ENCODE measurements around the gene SMARCAL1. TPM values are rescaled to one million over a fixed set of nuclear protein-coding genes. Genes with fewer than 3 reads are reported as not detected.
"Not testable (repeated sequence)": the region's sequence is repeated elsewhere in the genome, so short reads cannot be mapped to it uniquely, and the experiment has no call there.

Gene SMARCAL1
- total and polyA plus RNA-seq, 4 donors = 9.4 to 29.8 (median 12.4) TPM

DNA sequence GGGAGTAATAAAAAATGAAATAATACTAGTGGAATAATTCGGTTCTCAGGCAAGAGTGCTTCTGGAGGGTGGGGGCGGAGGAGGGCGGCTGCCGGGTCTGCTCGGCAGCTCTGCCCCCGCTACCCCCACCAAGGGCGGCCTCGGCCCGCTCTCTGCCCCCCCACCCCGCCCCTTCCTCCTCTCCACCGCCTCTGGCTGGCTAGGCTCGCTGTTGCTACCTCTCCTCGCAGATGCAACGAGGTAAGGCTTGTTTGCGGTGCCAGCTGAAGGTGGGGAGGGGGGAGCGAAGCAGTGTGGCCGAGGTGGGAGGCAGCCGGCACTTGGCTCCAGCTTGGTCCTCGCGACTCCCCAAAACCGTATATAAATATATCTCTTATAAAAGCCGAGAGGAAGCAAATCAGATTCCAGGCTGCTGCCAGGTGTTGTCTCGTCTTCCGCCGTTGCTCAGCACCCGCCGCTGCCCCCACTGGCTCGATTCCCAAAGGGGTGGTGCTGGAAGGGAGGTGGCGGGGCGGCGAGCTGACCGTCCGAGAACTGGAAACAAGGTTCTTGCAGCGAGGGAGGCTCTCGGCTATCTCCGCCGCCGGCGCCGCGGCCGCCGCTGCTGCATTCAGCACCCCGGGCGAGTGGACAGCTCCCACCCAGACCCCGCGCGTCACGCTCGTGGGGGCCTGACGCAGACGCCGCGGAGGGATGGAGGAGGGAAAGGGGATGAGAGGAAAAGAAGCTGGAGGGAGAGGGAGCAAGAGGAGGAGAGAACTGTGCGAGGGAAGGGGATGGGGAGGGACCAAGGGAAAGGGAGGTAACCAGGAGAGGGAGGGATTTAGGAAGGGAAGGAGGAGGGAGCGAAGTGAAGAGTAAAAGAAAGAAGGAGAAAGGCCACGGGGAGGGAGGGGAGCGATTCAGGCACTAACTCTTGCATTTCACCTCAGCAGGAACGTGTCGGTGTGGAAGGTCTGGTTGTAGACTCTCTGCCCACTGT lies 40.3 kb upstream of the SMARCAL1 start, which contains the start of gene MARCHF4:
Gene MARCHF4 (minus strand): TSS at position 763 of the 982 bp plus-strand sequence. CDS start 2,223 bp downstream, outside the sequence.
- H3K4me1 ChIP-seq (ENCODE audit: control insufficient read depth in 1 of 2, insufficient read depth in 2 of 2, low read length in 2 of 2) = no peaks in the 10 kb centered on the region
- H3K9me3 ChIP-seq (ENCODE audit: control insufficient read depth, low read length) = no peaks in the 10 kb centered on the region
- H3K27ac ChIP-seq (ENCODE audit: low read depth in 1 of 2, low read length in 2 of 2) = no peak within 1 kb of the TSS
- no peak within 1 kb of the TSS for H3K4me3 ChIP-seq (ENCODE audit: low read length in 2 of 2)
- DNase-seq = peak; percentile 80 to 94
- 1% methylated on average over 56 to 60 of the region's 60 CpGs for WGBS, 2 donors
- intact Hi-C loops (cut with DNase I) = no loop called here
- no peaks in the 10 kb centered on the region for H3K36me3 ChIP-seq (ENCODE audit: control insufficient read depth in 1 of 2, insufficient read depth in 2 of 2, low read length in 1 of 2)
- H3K27me3 ChIP-seq (ENCODE audit: control insufficient read depth in 1 of 2, insufficient read depth in 2 of 2, low read length in 1 of 2) = peaks cover 0 to 3% of the 10 kb centered on the region in 2 donors
- peak; percentile 93 for ATAC-seq (ENCODE audit: low FRiP score)

DNA sequence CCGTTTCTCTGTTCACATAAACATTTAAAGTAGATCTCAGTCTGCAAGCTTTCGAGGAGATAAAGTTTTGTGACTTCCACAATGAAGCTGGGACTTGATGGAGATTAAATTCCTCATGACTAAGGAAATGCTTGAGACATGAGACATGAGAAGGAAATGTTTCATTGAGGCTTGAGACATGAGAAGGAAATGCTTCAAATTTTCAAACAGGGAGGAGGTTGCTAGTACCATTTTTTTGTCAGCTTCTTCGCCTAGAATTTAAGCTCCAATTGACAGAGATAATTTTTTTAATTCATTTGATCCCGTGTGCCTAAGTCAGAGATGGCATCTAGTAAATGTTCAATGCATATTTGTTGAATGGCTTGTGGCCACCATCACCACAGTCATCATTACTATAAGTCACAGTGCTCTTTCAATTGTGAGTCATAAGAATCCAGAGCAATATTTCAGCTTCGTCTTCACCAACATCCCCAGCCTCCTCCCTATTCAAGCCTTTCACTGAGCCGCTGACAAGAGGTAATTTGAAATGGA lies 39.5 kb upstream of the SMARCAL1 start:
- Histone ChIP-seq H3K9me3 (ENCODE audit: control insufficient read depth, low read length) (peaks cover 1% of the 10 kb centered on the region), H3K27ac (ENCODE audit: low read depth in 1 of 2, low read length in 2 of 2) (no peak overlapping the region), H3K27me3 (ENCODE audit: control insufficient read depth in 1 of 2, insufficient read depth in 2 of 2, low read length in 1 of 2) (peaks cover 0 to 3% of the 10 kb centered on the region in 2 donors), H3K4me3 (ENCODE audit: low read length in 2 of 2) (no peak overlapping the region), H3K36me3 (ENCODE audit: control insufficient read depth in 1 of 2, insufficient read depth in 2 of 2, low read length in 1 of 2) (no peaks in the 10 kb centered on the region), H3K4me1 (ENCODE audit: control insufficient read depth in 1 of 2, insufficient read depth in 2 of 2, low read length in 2 of 2) (no peaks in the 10 kb centered on the region)
- 4 to 6% methylated on average over 6 of the region's 6 CpGs for WGBS, 2 donors
- intact Hi-C loops (cut with DNase I) = no loop called here
- DNase-seq (no peak), ATAC-seq (ENCODE audit: low FRiP score) (no peak)

DNA sequence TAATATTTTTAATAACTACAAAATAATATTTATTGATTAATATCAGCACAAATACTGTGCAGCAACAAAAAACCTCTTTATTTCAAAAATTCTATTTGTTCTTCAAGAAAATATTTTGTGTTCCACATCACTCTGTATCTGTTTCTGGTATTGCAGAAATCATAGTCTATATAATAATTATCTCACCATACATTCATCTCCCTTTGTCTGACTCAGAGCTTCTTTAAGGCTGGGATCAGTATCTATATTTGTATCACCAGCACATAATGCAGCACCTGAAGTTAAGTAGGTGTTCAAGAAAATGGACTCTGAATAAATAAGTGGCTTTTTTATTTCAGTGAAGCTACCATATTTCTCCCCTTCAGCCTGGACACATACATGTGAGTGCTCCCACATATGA lies 38.4 kb upstream of the SMARCAL1 start:
- peaks cover 1% of the 10 kb centered on the region for H3K9me3 ChIP-seq (ENCODE audit: control insufficient read depth, low read length)
- ATAC-seq (ENCODE audit: low FRiP score) (no peak), DNase-seq (no peak)
- H3K4me1 ChIP-seq (ENCODE audit: control insufficient read depth in 1 of 2, insufficient read depth in 2 of 2, low read length in 2 of 2) = no peaks in the 10 kb centered on the region
- H3K4me3 ChIP-seq (ENCODE audit: low read length in 2 of 2) = no peak overlapping the region
- no peaks in the 10 kb centered on the region for H3K36me3 ChIP-seq (ENCODE audit: control insufficient read depth in 1 of 2, insufficient read depth in 2 of 2, low read length in 1 of 2)
- intact Hi-C loops (cut with DNase I) = no loop called here
- H3K27ac ChIP-seq (ENCODE audit: low read depth in 1 of 2, low read length in 2 of 2) = no peak overlapping the region
- peaks cover 0 to 3% of the 10 kb centered on the region in 2 donors for H3K27me3 ChIP-seq (ENCODE audit: control insufficient read depth in 1 of 2, insufficient read depth in 2 of 2, low read length in 1 of 2)

DNA sequence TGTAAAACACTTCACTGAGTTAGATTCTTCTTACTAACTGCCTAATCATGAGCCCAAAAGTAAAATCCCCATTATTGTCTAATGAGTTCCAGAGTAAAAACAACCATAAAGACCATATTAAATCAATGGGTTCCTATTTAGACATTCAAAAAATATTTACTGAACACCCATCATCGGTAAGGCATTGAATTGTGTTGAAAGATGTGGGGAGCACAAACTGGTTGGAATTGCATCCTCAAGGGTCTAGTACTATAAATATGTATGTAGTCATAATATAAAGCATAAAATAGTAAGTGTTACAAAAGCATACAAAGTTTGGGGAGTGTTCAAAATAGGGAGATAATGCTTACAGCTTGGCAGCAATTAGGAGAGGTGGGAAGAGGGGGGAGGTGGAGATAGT lies 37.0 kb upstream of the SMARCAL1 start:
- whole genome bisulfite sequencing, 2 donors = 13 to 32% methylated on average over 1 of the region's 1 CpG
- DNase-seq (no peak), ATAC-seq (ENCODE audit: low FRiP score) (no peak)
- Histone ChIP-seq H3K36me3 (ENCODE audit: control insufficient read depth in 1 of 2, insufficient read depth in 2 of 2, low read length in 1 of 2) (no peaks in the 10 kb centered on the region), H3K4me3 (ENCODE audit: low read length in 2 of 2) (no peak overlapping the region), H3K4me1 (ENCODE audit: control insufficient read depth in 1 of 2, insufficient read depth in 2 of 2, low read length in 2 of 2) (no peaks in the 10 kb centered on the region), H3K27me3 (ENCODE audit: control insufficient read depth in 1 of 2, insufficient read depth in 2 of 2, low read length in 1 of 2) (peaks cover 0 to 3% of the 10 kb centered on the region in 2 donors), H3K27ac (ENCODE audit: low read depth in 1 of 2, low read length in 2 of 2) (no peak overlapping the region), H3K9me3 (ENCODE audit: control insufficient read depth, low read length) (peaks cover 1% of the 10 kb centered on the region)
- intact Hi-C loops (cut with DNase I) = no loop called here

DNA sequence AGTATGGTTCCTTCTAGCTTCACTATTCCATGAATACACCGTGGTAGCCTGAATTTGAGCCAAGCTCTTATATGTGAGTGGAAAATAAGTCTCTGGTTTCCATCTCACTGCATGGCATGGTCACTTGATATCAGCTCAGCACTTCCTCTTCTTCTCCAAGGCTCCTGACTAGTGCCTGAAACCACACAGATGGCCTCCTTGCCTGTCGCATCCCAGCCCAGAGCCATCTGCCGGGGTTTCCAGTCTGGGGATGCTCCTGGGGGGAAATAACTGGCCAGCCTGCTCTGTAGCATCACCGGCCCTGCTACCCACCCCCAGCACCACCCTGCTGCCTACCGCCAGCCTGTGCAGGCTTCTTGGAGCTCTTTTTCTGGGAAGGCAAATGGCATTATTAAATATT lies 32.3 kb upstream of the SMARCAL1 start:
- Histone ChIP-seq H3K4me1 (ENCODE audit: control insufficient read depth in 1 of 2, insufficient read depth in 2 of 2, low read length in 2 of 2) (no peaks in the 10 kb centered on the region), H3K9me3 (ENCODE audit: control insufficient read depth, low read length) (peaks cover 1% of the 10 kb centered on the region), H3K27ac (ENCODE audit: low read depth in 1 of 2, low read length in 2 of 2) (no peak overlapping the region), H3K36me3 (ENCODE audit: control insufficient read depth in 1 of 2, insufficient read depth in 2 of 2, low read length in 1 of 2) (no peaks in the 10 kb centered on the region), H3K27me3 (ENCODE audit: control insufficient read depth in 1 of 2, insufficient read depth in 2 of 2, low read length in 1 of 2) (peaks cover 0 to 2% of the 10 kb centered on the region in 2 donors), H3K4me3 (ENCODE audit: low read length in 2 of 2) (no peak overlapping the region)
- DNase-seq (no peak), ATAC-seq (ENCODE audit: low FRiP score) (no peak)
- intact Hi-C loops (cut with DNase I) = no loop called here
- WGBS, 2 donors = 64 to 78% methylated on average over 5 of the region's 5 CpGs

DNA sequence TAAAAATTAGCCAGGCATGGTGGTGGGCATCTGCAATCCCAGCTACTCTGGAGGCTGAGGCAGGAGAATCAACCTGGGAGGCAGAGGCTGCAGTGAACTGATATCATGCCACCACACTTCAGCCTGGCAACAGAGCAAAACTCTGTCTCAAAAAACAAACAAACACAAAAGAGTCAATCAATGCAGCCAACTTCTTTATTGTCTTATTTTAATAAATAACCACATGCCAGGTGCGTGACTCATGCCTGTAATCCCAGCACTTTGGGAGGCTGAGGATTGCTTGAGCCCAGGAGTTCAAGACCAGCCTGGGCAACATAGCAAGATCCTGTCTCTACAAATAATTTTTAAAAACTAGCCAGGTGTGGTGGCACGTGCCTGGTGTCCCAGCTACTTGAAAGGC lies 27.9 kb upstream of the SMARCAL1 start:
- H3K27ac ChIP-seq (ENCODE audit: low read depth in 1 of 2, low read length in 2 of 2); H3K36me3 ChIP-seq (ENCODE audit: control insufficient read depth in 1 of 2, insufficient read depth in 2 of 2, low read length in 1 of 2); intact Hi-C loops (cut with DNase I); H3K9me3 ChIP-seq (ENCODE audit: control insufficient read depth, low read length); H3K4me3 ChIP-seq (ENCODE audit: low read length in 2 of 2); ATAC-seq (ENCODE audit: low FRiP score); H3K4me1 ChIP-seq (ENCODE audit: control insufficient read depth in 1 of 2, insufficient read depth in 2 of 2, low read length in 2 of 2); DNase-seq; H3K27me3 ChIP-seq (ENCODE audit: control insufficient read depth in 1 of 2, insufficient read depth in 2 of 2, low read length in 1 of 2): not testable (repeated sequence)
- 80% methylated on average over 2 of the region's 2 CpGs for whole genome bisulfite sequencing, 2 donors

DNA sequence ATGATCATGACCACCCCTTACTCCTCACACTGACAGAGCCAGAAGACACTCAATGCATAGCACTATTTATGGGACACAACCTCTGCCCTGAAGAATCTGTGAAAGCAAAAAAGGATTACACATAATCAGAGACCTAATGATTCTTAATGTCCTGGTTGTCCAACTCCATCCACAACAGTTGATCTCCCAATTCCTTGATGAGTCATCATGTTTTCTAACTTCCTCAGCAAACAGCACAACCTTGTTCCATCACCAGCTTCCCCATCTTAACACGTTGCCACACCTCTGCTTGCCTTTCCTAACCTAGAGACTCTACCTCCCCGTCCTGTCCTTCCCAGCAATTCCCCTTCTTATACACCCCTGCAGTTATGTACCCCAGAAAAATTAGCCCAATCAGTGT lies 26.8 kb upstream of the SMARCAL1 start:
- DNase-seq (no peak), ATAC-seq (ENCODE audit: low FRiP score) (no peak)
- WGBS, 2 donors = 57 to 71% methylated on average over 2 of the region's 2 CpGs
- no peak overlapping the region for H3K4me3 ChIP-seq (ENCODE audit: low read length in 2 of 2)
- H3K27me3 ChIP-seq (ENCODE audit: control insufficient read depth in 1 of 2, insufficient read depth in 2 of 2, low read length in 1 of 2) = no peaks in the 10 kb centered on the region
- H3K27ac ChIP-seq (ENCODE audit: low read depth in 1 of 2, low read length in 2 of 2) = no peak overlapping the region
- no peaks in the 10 kb centered on the region for H3K4me1 ChIP-seq (ENCODE audit: control insufficient read depth in 1 of 2, insufficient read depth in 2 of 2, low read length in 2 of 2)
- H3K9me3 ChIP-seq (ENCODE audit: control insufficient read depth, low read length) = no peaks in the 10 kb centered on the region
- intact Hi-C loops (cut with DNase I) = no loop called here
- H3K36me3 ChIP-seq (ENCODE audit: control insufficient read depth in 1 of 2, insufficient read depth in 2 of 2, low read length in 1 of 2) = no peaks in the 10 kb centered on the region

DNA sequence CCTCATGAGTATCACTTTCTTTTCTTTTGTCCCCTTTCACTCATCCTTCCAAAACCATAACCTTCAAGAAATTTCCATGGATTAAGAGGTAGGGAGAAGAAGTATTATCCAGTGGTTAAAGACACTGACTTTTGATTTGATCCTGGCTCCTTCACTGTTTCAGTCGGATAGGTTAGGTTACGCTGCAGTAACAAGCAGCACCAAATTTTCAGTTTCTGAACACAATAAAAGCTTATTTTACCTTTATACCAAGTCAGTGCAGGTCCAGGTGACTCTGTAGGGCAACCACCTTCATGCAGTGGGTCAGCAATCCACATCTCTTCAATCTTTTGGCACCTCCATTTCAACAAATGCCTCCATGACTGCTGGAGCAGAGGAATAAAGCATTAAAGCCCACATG lies 25.0 kb upstream of the SMARCAL1 start:
- no peak overlapping the region for H3K4me3 ChIP-seq (ENCODE audit: low read length in 2 of 2)
- WGBS, 2 donors = 93 to 98% methylated on average over 2 of the region's 2 CpGs
- H3K36me3 ChIP-seq (ENCODE audit: control insufficient read depth in 1 of 2, insufficient read depth in 2 of 2, low read length in 1 of 2) = no peaks in the 10 kb centered on the region
- no peak overlapping the region for H3K27ac ChIP-seq (ENCODE audit: low read depth in 1 of 2, low read length in 2 of 2)
- DNase-seq = no peak
- no peaks in the 10 kb centered on the region for H3K4me1 ChIP-seq (ENCODE audit: control insufficient read depth in 1 of 2, insufficient read depth in 2 of 2, low read length in 2 of 2)
- no peaks in the 10 kb centered on the region for H3K9me3 ChIP-seq (ENCODE audit: control insufficient read depth, low read length)
- no peak for ATAC-seq (ENCODE audit: low FRiP score)
- intact Hi-C loops (cut with DNase I) = no loop called here
- no peaks in the 10 kb centered on the region for H3K27me3 ChIP-seq (ENCODE audit: control insufficient read depth in 1 of 2, insufficient read depth in 2 of 2, low read length in 1 of 2)

Data from aorta (tissue), 5 donors.